Neural progenitor cell (in vitro differentiated cells): ENCODE measurements around the gene AARS2.

ENCODE experiments used
- CTCF ChIP-seq: fragments of 200-600 bp; sonication (generic); IDR thresholded peaks from 2 replicates; pipeline ENCODE4 v1.5.1; 2017; ENCODE audit warnings: antibody characterized with exemption, mild to moderate bottlenecking
- EZH2phosphoT487 ChIP-seq: fragments of 200-600 bp; sonication (generic); IDR thresholded peaks from 2 replicates; pipeline ENCODE4 v1.6.1; 2017; ENCODE audit warnings: antibody characterized with exemption

GRCh38 chr6:44250067-44250717 is 63.0 kb downstream of the AARS2 start:
- TF ChIP-seq CTCF (no peak), EZH2phosphoT487 (no peak)
